Measurements from ENCODE around the gene DDIT3. TPM values are rescaled to one million over a fixed set of nuclear protein-coding genes. Genes with fewer than 3 reads are reported as not detected.
A peak's percentile ranks its signal among the peaks of the same experiment; 100 is the strongest.

The DDIT3 gene
- total and polyA plus RNA-seq, 3 experiments from 2014 or later = 11.7 to 13.2 (median 12.7) TPM

- Mint-ChIP-seq H3K36me3 (no peaks in the 10 kb centered on the region), H3K4me1 (peaks cover 6 to 11% (median 9%) of the 10 kb centered on the region in 3 donors), H3K27me3 (peaks cover 0 to 9% of the 10 kb centered on the region in 2 donors), H3K4me3 (no peak overlapping the region), H3K27ac (peak overlapping the region in 1 of 8 donors; percentile 34), H3K9me3 (no peaks in the 10 kb centered on the region)
- no peaks in the 10 kb centered on the region for H3K27me3 ChIP-seq (ENCODE audit: insufficient read depth, low read length, poor library complexity, severe bottlenecking)
- no peaks in the 10 kb centered on the region for H3K36me3 ChIP-seq (ENCODE audit: insufficient read depth, low read length)
- no peak overlapping the region for H3K27ac ChIP-seq (ENCODE audit: low read depth, low read length)
- H3K4me3 ChIP-seq (ENCODE audit: low read length) = no peak overlapping the region
- CTCF ChIA-PET = interaction anchor here (1.5 kb wide), 1 partner anchor 10 kb away, joined by 3 read pairs; no protein-coding TSS in a partner anchor
- no peaks in the 10 kb centered on the region for H3K9me3 ChIP-seq (ENCODE audit: low read length)
- no peak for DNase-seq
- H3K4me1 ChIP-seq (ENCODE audit: insufficient read depth, low read length) = peaks cover 3% of the 10 kb centered on the region
- POLR2A ChIA-PET = interaction anchor here (0.5 kb wide), 1 partner anchor 68 kb away, joined by 3 read pairs; no protein-coding TSS in a partner anchor
Measured at GRCh38 chr12:57554897-57555296, 34.6 kb upstream of the DDIT3 start.

GRCh38 chr12:57554453-57554852 lies 34.1 kb upstream of the DDIT3 start:
- no peaks in the 10 kb centered on the region for H3K27me3 ChIP-seq (ENCODE audit: insufficient read depth, low read length, poor library complexity, severe bottlenecking)
- H3K27me3 Mint-ChIP-seq = peaks cover 0 to 9% of the 10 kb centered on the region in 2 donors
- peaks cover 6% of the 10 kb centered on the region for H3K4me1 ChIP-seq (ENCODE audit: insufficient read depth, low read length)
- no peaks in the 10 kb centered on the region for H3K36me3 ChIP-seq (ENCODE audit: insufficient read depth, low read length)
- no peaks in the 10 kb centered on the region for H3K9me3 ChIP-seq (ENCODE audit: low read length)
- no peaks in the 10 kb centered on the region for H3K9me3 Mint-ChIP-seq
- no peak overlapping the region for H3K4me3 Mint-ChIP-seq
- H3K4me1 Mint-ChIP-seq = peaks cover 7 to 13% (median 9%) of the 10 kb centered on the region in 3 donors
- DNase-seq = no peak
- ChIA-PET POLR2A (interaction anchor here (0.5 kb wide), 1 partner anchor 68 kb away, joined by 3 read pairs; no protein-coding TSS in a partner anchor), CTCF (interaction anchor here (1.5 kb wide), 1 partner anchor 10 kb away, joined by 3 read pairs; no protein-coding TSS in a partner anchor)
- no peaks in the 10 kb centered on the region for H3K36me3 Mint-ChIP-seq
- peak overlapping the region in 1 of 8 donors; percentile 34 for H3K27ac Mint-ChIP-seq
- H3K4me3 ChIP-seq (ENCODE audit: low read length) = no peak overlapping the region
- no peak overlapping the region for H3K27ac ChIP-seq (ENCODE audit: low read depth, low read length)

GRCh38 chr12:57553343-57554202 lies 33.3 kb upstream of the DDIT3 start:
- Mint-ChIP-seq H3K4me3 (no peak overlapping the region), H3K4me1 (peaks cover 9 to 18% (median 15%) of the 10 kb centered on the region in 3 donors), H3K27ac (no peak overlapping the region), H3K9me3 (no peaks in the 10 kb centered on the region), H3K27me3 (peaks cover 0 to 9% of the 10 kb centered on the region in 2 donors), H3K36me3 (no peaks in the 10 kb centered on the region)
- no peaks in the 10 kb centered on the region for H3K27me3 ChIP-seq (ENCODE audit: insufficient read depth, low read length, poor library complexity, severe bottlenecking)
- ChIA-PET CTCF (interaction anchor here (1.5 kb wide), 1 partner anchor 11 kb away, joined by 3 read pairs; no protein-coding TSS in a partner anchor), POLR2A (no interaction called here)
- peaks cover 9% of the 10 kb centered on the region for H3K4me1 ChIP-seq (ENCODE audit: insufficient read depth, low read length)
- H3K4me3 ChIP-seq (ENCODE audit: low read length) = no peak overlapping the region
- H3K27ac ChIP-seq (ENCODE audit: low read depth, low read length) = no peak overlapping the region
- H3K9me3 ChIP-seq (ENCODE audit: low read length) = no peaks in the 10 kb centered on the region
- no peaks in the 10 kb centered on the region for H3K36me3 ChIP-seq (ENCODE audit: insufficient read depth, low read length)
- peak in 1 of 5 donors; percentile 3 for DNase-seq

GRCh38 chr12:57552835-57553313 lies 32.6 kb upstream of the DDIT3 start:
- H3K36me3 ChIP-seq (ENCODE audit: insufficient read depth, low read length) = no peaks in the 10 kb centered on the region
- peaks cover 9% of the 10 kb centered on the region for H3K4me1 ChIP-seq (ENCODE audit: insufficient read depth, low read length)
- H3K27me3 Mint-ChIP-seq = peaks cover 0 to 9% of the 10 kb centered on the region in 2 donors
- no peaks in the 10 kb centered on the region for H3K9me3 Mint-ChIP-seq
- peak in 1 of 5 donors; percentile 14 for DNase-seq
- H3K36me3 Mint-ChIP-seq = no peaks in the 10 kb centered on the region
- H3K4me1 Mint-ChIP-seq = peaks cover 9 to 18% (median 16%) of the 10 kb centered on the region in 3 donors
- ChIA-PET POLR2A (no interaction called here), CTCF (no interaction called here)
- peak overlapping the region; percentile 38 for H3K27ac ChIP-seq (ENCODE audit: low read depth, low read length)
- H3K27ac Mint-ChIP-seq = no peak overlapping the region
- H3K4me3 Mint-ChIP-seq = no peak overlapping the region
- H3K9me3 ChIP-seq (ENCODE audit: low read length) = no peaks in the 10 kb centered on the region
- no peaks in the 10 kb centered on the region for H3K27me3 ChIP-seq (ENCODE audit: insufficient read depth, low read length, poor library complexity, severe bottlenecking)
- no peak overlapping the region for H3K4me3 ChIP-seq (ENCODE audit: low read length)

GRCh38 chr12:57552306-57552651 lies 32.0 kb upstream of the DDIT3 start:
- H3K9me3 Mint-ChIP-seq = no peaks in the 10 kb centered on the region
- peak overlapping the region in 1 of 7 donors; percentile 35 for H3K4me3 Mint-ChIP-seq
- Histone ChIP-seq H3K4me3 (ENCODE audit: low read length) (no peak overlapping the region), H3K27me3 (ENCODE audit: insufficient read depth, low read length, poor library complexity, severe bottlenecking) (no peaks in the 10 kb centered on the region), H3K9me3 (ENCODE audit: low read length) (no peaks in the 10 kb centered on the region), H3K4me1 (ENCODE audit: insufficient read depth, low read length) (peaks cover 15% of the 10 kb centered on the region), H3K27ac (ENCODE audit: low read depth, low read length) (peak overlapping the region; percentile 38), H3K36me3 (ENCODE audit: insufficient read depth, low read length) (no peaks in the 10 kb centered on the region)
- ChIA-PET POLR2A (no interaction called here), CTCF (no interaction called here)
- no peak for DNase-seq
- no peaks in the 10 kb centered on the region for H3K36me3 Mint-ChIP-seq
- H3K27ac Mint-ChIP-seq = no peak overlapping the region
- peaks cover 14 to 24% (median 21%) of the 10 kb centered on the region in 3 donors for H3K4me1 Mint-ChIP-seq
- peaks cover 0 to 9% of the 10 kb centered on the region in 2 donors for H3K27me3 Mint-ChIP-seq

- POLR2A ChIA-PET = no interaction called here
- CTCF ChIA-PET = interaction anchor here (1.4 kb wide), 1 partner anchor 8 kb away, joined by 3 read pairs; no protein-coding TSS in a partner anchor
- H3K36me3 Mint-ChIP-seq = peaks cover 0 to 5% (median 0%) of the 10 kb centered on the region in 3 donors
Measured at GRCh38 chr12:57551637-57552305, 31.5 kb upstream of the DDIT3 start.

GRCh38 chr12:57550641-57551549 lies 30.6 kb upstream of the DDIT3 start:
- Mint-ChIP-seq H3K27ac (peak overlapping the region in 2 of 8 donors; percentile 1 to 54), H3K27me3 (peaks cover 0 to 9% of the 10 kb centered on the region in 2 donors), H3K9me3 (no peaks in the 10 kb centered on the region), H3K4me1 (peaks cover 27 to 37% (median 32%) of the 10 kb centered on the region in 3 donors), H3K36me3 (peaks cover 0 to 9% (median 0%) of the 10 kb centered on the region in 3 donors), H3K4me3 (peak overlapping the region; percentile 40 to 71 (median 69))
- Histone ChIP-seq H3K27ac (ENCODE audit: low read depth, low read length) (no peak overlapping the region), H3K27me3 (ENCODE audit: insufficient read depth, low read length, poor library complexity, severe bottlenecking) (no peaks in the 10 kb centered on the region), H3K4me3 (ENCODE audit: low read length) (no peak overlapping the region), H3K36me3 (ENCODE audit: insufficient read depth, low read length) (no peaks in the 10 kb centered on the region), H3K9me3 (ENCODE audit: low read length) (no peaks in the 10 kb centered on the region), H3K4me1 (ENCODE audit: insufficient read depth, low read length) (peaks cover 23% of the 10 kb centered on the region)
- DNase-seq = no peak
- ChIA-PET CTCF (interaction anchor here (1.4 kb wide), 1 partner anchor 8 kb away, joined by 3 read pairs; no protein-coding TSS in a partner anchor), POLR2A (no interaction called here)

More at GRCh38 chr12:57551637-57552305, 31.5 kb upstream of the DDIT3 start:
- Mint-ChIP-seq H3K4me1 (peaks cover 19 to 28% (median 25%) of the 10 kb centered on the region in 3 donors), H3K27me3 (peaks cover 0 to 9% of the 10 kb centered on the region in 2 donors), H3K27ac (peak overlapping the region in 1 of 8 donors; percentile 54), H3K4me3 (peak overlapping the region in 4 of 7 donors; percentile 2 to 69 (median 26)), H3K9me3 (no peaks in the 10 kb centered on the region)
- H3K27me3 ChIP-seq (ENCODE audit: insufficient read depth, low read length, poor library complexity, severe bottlenecking) = no peaks in the 10 kb centered on the region
- H3K4me1 ChIP-seq (ENCODE audit: insufficient read depth, low read length) = peaks cover 17% of the 10 kb centered on the region
- H3K4me3 ChIP-seq (ENCODE audit: low read length) = no peak overlapping the region
- peak overlapping the region; percentile 33 for H3K27ac ChIP-seq (ENCODE audit: low read depth, low read length)
- no peaks in the 10 kb centered on the region for H3K36me3 ChIP-seq (ENCODE audit: insufficient read depth, low read length)
- DNase-seq = peak in 1 of 5 donors; percentile 12
- H3K9me3 ChIP-seq (ENCODE audit: low read length) = no peaks in the 10 kb centered on the region
